NT2/D1 (cell line): ENCODE results near the gene ANKRD34C.
A peak's percentile ranks its signal among the peaks of the same experiment; 100 is the strongest.

ENCODE experiments used
- DNase-seq: peaks from one replicate; pipeline ENCODE4 v3.0.0-alpha.2; 2011; ENCODE audit warnings: low read depth, low spot score
- H3K27me3 ChIP-seq: 2 replicates; pipeline ENCODE4 v1.6.0; 2011; ENCODE audit warnings: mild to moderate bottlenecking; ENCODE audit not compliant: insufficient read length, insufficient read depth
- H3K36me3 ChIP-seq: 2 replicates; pipeline ENCODE4 v1.6.1; 2011; ENCODE audit warnings: mild to moderate bottlenecking, low read length, mixed read lengths; ENCODE audit not compliant: insufficient read depth, insufficient read length
- H3K4me1 ChIP-seq: 2 replicates; pipeline ENCODE4 v1.5.1; 2011; ENCODE audit not compliant: insufficient read depth, insufficient read length
- H3K4me3 ChIP-seq: 2 replicates; pipeline ENCODE4 v1.5.1; 2011; ENCODE audit warnings: low read depth; ENCODE audit not compliant: insufficient read length
- H3K9ac ChIP-seq: 2 replicates; pipeline ENCODE4 v1.6.0; 2011; ENCODE audit warnings: low read depth; ENCODE audit not compliant: insufficient read length
- H3K9me3 ChIP-seq: 2 replicates; pipeline ENCODE4 v1.5.1; 2011; ENCODE audit warnings: mild to moderate bottlenecking, low read length; ENCODE audit not compliant: insufficient read depth
- SUZ12 ChIP-seq: IDR thresholded peaks from 2 replicates; pipeline ENCODE4 v1.6.1; 2011; ENCODE audit not compliant: insufficient read length, insufficient read depth; ENCODE audit errors: extremely low read depth
- YY1 ChIP-seq: IDR thresholded peaks from 2 replicates; pipeline ENCODE4 v1.6.1; 2011; ENCODE audit not compliant: insufficient read length, insufficient read depth
- ZNF274 ChIP-seq: IDR thresholded peaks from 2 replicates; pipeline ENCODE4 v1.6.1; 2011; ENCODE audit warnings: mild to moderate bottlenecking, low read depth, low read length

ANKRD34C gene

GRCh38 chr15:79296583-79296982 is 14.1 kb downstream of the ANKRD34C start:
- Histone ChIP-seq H3K27me3 (no peaks in the 10 kb centered on the region), H3K4me3 (no peak overlapping the region), H3K9me3 (no peaks in the 10 kb centered on the region), H3K9ac (no peak overlapping the region), H3K36me3 (no peaks in the 10 kb centered on the region), H3K4me1 (no peaks in the 10 kb centered on the region)
- no peak for TF ChIP-seq SUZ12
- no peak for TF ChIP-seq YY1
- no peak for TF ChIP-seq ZNF274
- DNase-seq: no peak

GRCh38 chr15:79299126-79299840 is 16.8 kb downstream of the ANKRD34C start:
- Histone ChIP-seq H3K4me3 (no peak overlapping the region), H3K27me3 (no peaks in the 10 kb centered on the region)

GRCh38 chr15:79299841-79300235 is 17.3 kb downstream of the ANKRD34C start:
- Histone ChIP-seq H3K4me3 (no peak overlapping the region), H3K27me3 (no peaks in the 10 kb centered on the region), H3K4me1 (no peaks in the 10 kb centered on the region), H3K36me3 (no peaks in the 10 kb centered on the region), H3K9ac (no peak overlapping the region), H3K9me3 (no peaks in the 10 kb centered on the region)
- no peak for DNase-seq
- no peak for TF ChIP-seq YY1
- TF ChIP-seq SUZ12: no peak
- no peak for TF ChIP-seq ZNF274

More at GRCh38 chr15:79299126-79299840, 16.8 kb downstream of the ANKRD34C start:
- no peak for DNase-seq
- H3K4me1 ChIP-seq: no peaks in the 10 kb centered on the region
- no peaks in the 10 kb centered on the region for H3K36me3 ChIP-seq
- no peaks in the 10 kb centered on the region for H3K9me3 ChIP-seq
- TF ChIP-seq YY1 (no peak), ZNF274 (no peak), SUZ12 (no peak)
- no peak overlapping the region for H3K9ac ChIP-seq

GRCh38 chr15:79307251-79307650 is 24.7 kb downstream of the ANKRD34C start:
- DNase-seq: no peak
- Histone ChIP-seq H3K4me3 (no peak overlapping the region), H3K4me1 (no peaks in the 10 kb centered on the region), H3K9ac (no peak overlapping the region), H3K9me3 (no peaks in the 10 kb centered on the region), H3K27me3 (peaks cover 35% of the 10 kb centered on the region), H3K36me3 (no peaks in the 10 kb centered on the region)
- TF ChIP-seq SUZ12: no peak
- no peak for TF ChIP-seq YY1

- Histone ChIP-seq H3K27me3 (peaks cover 35% of the 10 kb centered on the region), H3K9me3 (no peaks in the 10 kb centered on the region), H3K9ac (no peak overlapping the region), H3K4me1 (peaks cover 3% of the 10 kb centered on the region), H3K4me3 (no peak overlapping the region), H3K36me3 (peaks cover 12% of the 10 kb centered on the region)
- no peak for TF ChIP-seq SUZ12
- no peak for TF ChIP-seq YY1
- TF ChIP-seq ZNF274: no peak
- DNase-seq: no peak
Observed at GRCh38 chr15:79308874-79309273, 26.4 kb downstream of the ANKRD34C start.

GRCh38 chr15:79310612-79310984 is 28.1 kb downstream of the ANKRD34C start:
- no peak for DNase-seq
- H3K36me3 ChIP-seq: peaks cover 30% of the 10 kb centered on the region
- peak overlapping the region; percentile 67 for H3K9ac ChIP-seq
- H3K4me1 ChIP-seq: peaks cover 3% of the 10 kb centered on the region
- peak overlapping the region; percentile 53 for H3K4me3 ChIP-seq
- TF ChIP-seq YY1 (no peak), SUZ12 (no peak), ZNF274 (no peak)
- H3K9me3 ChIP-seq: no peaks in the 10 kb centered on the region
- H3K27me3 ChIP-seq: peaks cover 34% of the 10 kb centered on the region

GRCh38 chr15:79310985-79311900 is 28.7 kb downstream of the ANKRD34C start, which contains the start of gene TMED3:
TSS of gene TMED3 (plus strand) at chr15:79311112. CDS start at chr15:79311250, 138 bp downstream.
- peak within 1 kb of the TSS; percentile 99 for H3K9ac ChIP-seq
- no peak for TF ChIP-seq SUZ12
- TF ChIP-seq YY1: no peak
- no peak for TF ChIP-seq ZNF274
- H3K36me3 ChIP-seq: peaks cover 36% of the 10 kb centered on the region
- peaks cover 30% of the 10 kb centered on the region for H3K27me3 ChIP-seq
- H3K9me3 ChIP-seq: no peaks in the 10 kb centered on the region
- DNase-seq: peak; percentile 77
- peaks cover 3% of the 10 kb centered on the region for H3K4me1 ChIP-seq
- peak within 1 kb of the TSS; percentile 97 for H3K4me3 ChIP-seq
